ENCODE data around the gene SSH2. TPM values are rescaled to one million over a fixed set of nuclear protein-coding genes. Genes with fewer than 3 reads are reported as not detected.

The SSH2 gene
- total and polyA plus RNA-seq, 2 of the 13 experiments (the other 11 are each of a cell fraction or from before 2014, with no cell fraction given) = 6.0 to 6.4 TPM

GRCh38 chr17:29591737-29592608, 338.1 kb downstream of the SSH2 start (continued):
- TF ChIP-seq, protein P1, sequence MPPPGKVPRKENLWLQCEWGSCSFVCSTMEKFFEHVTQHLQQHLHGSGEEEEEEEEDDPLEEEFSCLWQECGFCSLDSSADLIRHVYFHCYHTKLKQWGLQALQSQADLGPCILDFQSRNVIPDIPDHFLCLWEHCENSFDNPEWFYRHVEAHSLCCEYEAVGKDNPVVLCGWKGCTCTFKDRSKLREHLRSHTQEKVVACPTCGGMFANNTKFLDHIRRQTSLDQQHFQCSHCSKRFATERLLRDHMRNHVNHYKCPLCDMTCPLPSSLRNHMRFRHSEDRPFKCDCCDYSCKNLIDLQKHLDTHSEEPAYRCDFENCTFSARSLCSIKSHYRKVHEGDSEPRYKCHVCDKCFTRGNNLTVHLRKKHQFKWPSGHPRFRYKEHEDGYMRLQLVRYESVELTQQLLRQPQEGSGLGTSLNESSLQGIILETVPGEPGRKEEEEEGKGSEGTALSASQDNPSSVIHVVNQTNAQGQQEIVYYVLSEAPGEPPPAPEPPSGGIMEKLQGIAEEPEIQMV (CRISPR knock-in tag; IDR thresholded peaks at IDR 0.05; ENCODE audit: low read depth) = no peak
- no peak; the same call in 1 of the 2 replicates for TF ChIP-seq ZNF230 (CRISPR knock-in tag; IDR thresholded peaks at IDR 0.05)
- TF ChIP-seq ZNF121 (CRISPR knock-in tag; IDR thresholded peaks at IDR 0.05) = peak; percentile 16; the same call in 1 of the 2 replicates
- TF ChIP-seq PREB (CRISPR knock-in tag; IDR thresholded peaks at IDR 0.05) = no peak
- 0 out of 2 replicates have a peak, but pooled peaks have one; percentile 46 for TF ChIP-seq ZNF777 (CRISPR knock-in tag; IDR thresholded peaks at IDR 0.05)
- peak; percentile 75; the same call in 1 of the 2 replicates for TF ChIP-seq GATAD2A (CRISPR knock-in tag; IDR thresholded peaks at IDR 0.05)
- TF ChIP-seq, protein P2, sequence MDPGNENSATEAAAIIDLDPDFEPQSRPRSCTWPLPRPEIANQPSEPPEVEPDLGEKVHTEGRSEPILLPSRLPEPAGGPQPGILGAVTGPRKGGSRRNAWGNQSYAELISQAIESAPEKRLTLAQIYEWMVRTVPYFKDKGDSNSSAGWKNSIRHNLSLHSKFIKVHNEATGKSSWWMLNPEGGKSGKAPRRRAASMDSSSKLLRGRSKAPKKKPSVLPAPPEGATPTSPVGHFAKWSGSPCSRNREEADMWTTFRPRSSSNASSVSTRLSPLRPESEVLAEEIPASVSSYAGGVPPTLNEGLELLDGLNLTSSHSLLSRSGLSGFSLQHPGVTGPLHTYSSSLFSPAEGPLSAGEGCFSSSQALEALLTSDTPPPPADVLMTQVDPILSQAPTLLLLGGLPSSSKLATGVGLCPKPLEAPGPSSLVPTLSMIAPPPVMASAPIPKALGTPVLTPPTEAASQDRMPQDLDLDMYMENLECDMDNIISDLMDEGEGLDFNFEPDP (CRISPR knock-in tag; conservative IDR thresholded peaks at IDR 0.05) = no peak
- TF ChIP-seq KLF16 (CRISPR knock-in tag; IDR thresholded peaks at IDR 0.05) = 0 out of 4 replicates have a peak, but pooled peaks of 1 of the 2 experiments have one; percentile 79
- no peak for TF ChIP-seq ATRX (CRISPR knock-in tag; IDR thresholded peaks at IDR 0.05; ENCODE audit: borderline replicate concordance)
- TF ChIP-seq ZNF841 (CRISPR knock-in tag; IDR thresholded peaks at IDR 0.05; ENCODE audit: borderline replicate concordance) = no peak
- TF ChIP-seq BCL3 (CRISPR knock-in tag; IDR thresholded peaks at IDR 0.05) = no peak
- TF ChIP-seq, protein P3, sequence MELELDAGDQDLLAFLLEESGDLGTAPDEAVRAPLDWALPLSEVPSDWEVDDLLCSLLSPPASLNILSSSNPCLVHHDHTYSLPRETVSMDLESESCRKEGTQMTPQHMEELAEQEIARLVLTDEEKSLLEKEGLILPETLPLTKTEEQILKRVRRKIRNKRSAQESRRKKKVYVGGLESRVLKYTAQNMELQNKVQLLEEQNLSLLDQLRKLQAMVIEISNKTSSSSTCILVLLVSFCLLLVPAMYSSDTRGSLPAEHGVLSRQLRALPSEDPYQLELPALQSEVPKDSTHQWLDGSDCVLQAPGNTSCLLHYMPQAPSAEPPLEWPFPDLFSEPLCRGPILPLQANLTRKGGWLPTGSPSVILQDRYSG (CRISPR knock-in tag; IDR thresholded peaks at IDR 0.05) = no peak
- no peak for TF ChIP-seq SOX6 (IDR thresholded peaks at IDR 0.05)
- peak; percentile 41 for TF ChIP-seq SOX6 (CRISPR knock-in tag; IDR thresholded peaks at IDR 0.05)
- TF ChIP-seq, protein P4, sequence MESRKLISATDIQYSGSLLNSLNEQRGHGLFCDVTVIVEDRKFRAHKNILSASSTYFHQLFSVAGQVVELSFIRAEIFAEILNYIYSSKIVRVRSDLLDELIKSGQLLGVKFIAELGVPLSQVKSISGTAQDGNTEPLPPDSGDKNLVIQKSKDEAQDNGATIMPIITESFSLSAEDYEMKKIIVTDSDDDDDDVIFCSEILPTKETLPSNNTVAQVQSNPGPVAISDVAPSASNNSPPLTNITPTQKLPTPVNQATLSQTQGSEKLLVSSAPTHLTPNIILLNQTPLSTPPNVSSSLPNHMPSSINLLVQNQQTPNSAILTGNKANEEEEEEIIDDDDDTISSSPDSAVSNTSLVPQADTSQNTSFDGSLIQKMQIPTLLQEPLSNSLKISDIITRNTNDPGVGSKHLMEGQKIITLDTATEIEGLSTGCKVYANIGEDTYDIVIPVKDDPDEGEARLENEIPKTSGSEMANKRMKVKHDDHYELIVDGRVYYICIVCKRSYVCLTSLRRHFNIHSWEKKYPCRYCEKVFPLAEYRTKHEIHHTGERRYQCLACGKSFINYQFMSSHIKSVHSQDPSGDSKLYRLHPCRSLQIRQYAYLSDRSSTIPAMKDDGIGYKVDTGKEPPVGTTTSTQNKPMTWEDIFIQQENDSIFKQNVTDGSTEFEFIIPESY (CRISPR knock-in tag; IDR thresholded peaks at IDR 0.05) = 0 out of 2 replicates have a peak, but pooled peaks have one; percentile 58
- no peak for TF ChIP-seq GLI4 (CRISPR knock-in tag; IDR thresholded peaks at IDR 0.05; ENCODE audit: borderline replicate concordance)
- TF ChIP-seq, protein P5, sequence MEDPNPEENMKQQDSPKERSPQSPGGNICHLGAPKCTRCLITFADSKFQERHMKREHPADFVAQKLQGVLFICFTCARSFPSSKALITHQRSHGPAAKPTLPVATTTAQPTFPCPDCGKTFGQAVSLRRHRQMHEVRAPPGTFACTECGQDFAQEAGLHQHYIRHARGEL (CRISPR knock-in tag; IDR thresholded peaks at IDR 0.05) = no peak
- TF ChIP-seq SAP130 (CRISPR knock-in tag; IDR thresholded peaks at IDR 0.05; ENCODE audit: low read depth) = peak; percentile 84
- TF ChIP-seq ZNF432 (CRISPR knock-in tag; IDR thresholded peaks at IDR 0.05; ENCODE audit: borderline replicate concordance) = no peak
- TF ChIP-seq FOXA3 (CRISPR knock-in tag; IDR thresholded peaks at IDR 0.05) = 0 out of 2 replicates have a peak, but pooled peaks have one; percentile 31

Data from HepG2 (cell line).